ENCODE data around the gene DFFA.
"Not testable (repeated sequence)": the region's sequence is repeated elsewhere in the genome, so short reads cannot be mapped to it uniquely, and the experiment has no call there.

GRCh38 chr1:10418741-10419140 is 53.6 kb downstream of the DFFA start:
- TF ChIP-seq CREB1 (CRISPR knock-in tag; IDR thresholded peaks at IDR 0.05); CTCF (IDR thresholded peaks at IDR 0.05); HMGXB4 (CRISPR knock-in tag; IDR thresholded peaks at IDR 0.05); PRDM15 (CRISPR knock-in tag; IDR thresholded peaks at IDR 0.05); E2F1 (CRISPR knock-in tag; IDR thresholded peaks at IDR 0.05); ZNF219 (CRISPR knock-in tag; IDR thresholded peaks at IDR 0.05; ENCODE audit: borderline replicate concordance); E2F5 (CRISPR knock-in tag; IDR thresholded peaks at IDR 0.05); ZNF416 (CRISPR knock-in tag; IDR thresholded peaks at IDR 0.05); PREB (CRISPR knock-in tag; IDR thresholded peaks at IDR 0.05; ENCODE audit: borderline replicate concordance); EMX1 (CRISPR knock-in tag; IDR thresholded peaks at IDR 0.05); CREM (CRISPR knock-in tag; IDR thresholded peaks at IDR 0.05): not testable (repeated sequence)

All from WTC11 (cell line).